Islet of Langerhans (tissue), 1 donor: Measurements from ENCODE around the gene ZCCHC7.
A peak's percentile ranks its signal among the peaks of the same experiment; 100 is the strongest.
"Not testable (repeated sequence)": the region's sequence is repeated elsewhere in the genome, so short reads cannot be mapped to it uniquely, and the experiment has no call there.

Experiments used
- FAIRE-seq: peaks from one replicate; lab custom pipeline; 2011; peaks lifted over from hg19 to GRCh38; lab: Jason Lieb, UNC

The ZCCHC7 gene

GRCh38 chr9:37255187-37255586, 134.8 kb downstream of the ZCCHC7 start:
- FAIRE-seq: no peak

- peak; percentile 74 for FAIRE-seq
Observed at GRCh38 chr9:37255944-37256862, 135.8 kb downstream of the ZCCHC7 start.

GRCh38 chr9:37259951-37260350, 139.6 kb downstream of the ZCCHC7 start:
- no peak for FAIRE-seq

- FAIRE-seq: no peak
Observed at GRCh38 chr9:37262410-37262809, 142.0 kb downstream of the ZCCHC7 start.

- FAIRE-seq: peak; percentile 33
Observed at GRCh38 chr9:37264539-37264938, 144.2 kb downstream of the ZCCHC7 start.

GRCh38 chr9:37266630-37267029, 146.3 kb downstream of the ZCCHC7 start:
- no peak for FAIRE-seq

GRCh38 chr9:37269221-37269620, 148.8 kb downstream of the ZCCHC7 start:
- FAIRE-seq: no peak

GRCh38 chr9:37271679-37272078, 151.3 kb downstream of the ZCCHC7 start:
- FAIRE-seq: no peak

GRCh38 chr9:37273595-37273994, 153.2 kb downstream of the ZCCHC7 start:
- no peak for FAIRE-seq

- FAIRE-seq: no peak
Observed at GRCh38 chr9:37281541-37281940, 161.2 kb downstream of the ZCCHC7 start.

GRCh38 chr9:37283730-37284325, 163.5 kb downstream of the ZCCHC7 start:
- peak; percentile 66 for FAIRE-seq

- peak; percentile 87 for FAIRE-seq
Observed at GRCh38 chr9:37284636-37285035, 164.3 kb downstream of the ZCCHC7 start.

GRCh38 chr9:37286530-37287175, 166.3 kb downstream of the ZCCHC7 start:
- no peak for FAIRE-seq

GRCh38 chr9:37287317-37287716, 166.9 kb downstream of the ZCCHC7 start:
- no peak for FAIRE-seq

GRCh38 chr9:37289631-37290030, 169.3 kb downstream of the ZCCHC7 start:
- FAIRE-seq: no peak

- peak; percentile 62 for FAIRE-seq
Observed at GRCh38 chr9:37290366-37290939, 170.1 kb downstream of the ZCCHC7 start.

GRCh38 chr9:37290940-37291485, 170.6 kb downstream of the ZCCHC7 start:
- FAIRE-seq: peak; percentile 36

GRCh38 chr9:37291612-37292238, 171.4 kb downstream of the ZCCHC7 start:
- not testable (repeated sequence) for FAIRE-seq

- no peak for FAIRE-seq
Observed at GRCh38 chr9:37292896-37293295, 172.5 kb downstream of the ZCCHC7 start.

GRCh38 chr9:37293664-37294524, 173.5 kb downstream of the ZCCHC7 start:
- FAIRE-seq: no peak

- no peak for FAIRE-seq
Observed at GRCh38 chr9:37295178-37295577, 174.8 kb downstream of the ZCCHC7 start.
